HEK293T (cell line): ENCODE results near the gene SNX24.
A peak's percentile ranks its signal among the peaks of the same experiment; 100 is the strongest.

Experiments used
- CTCF ChIA-PET: fragments of 350-600 bp; formaldehyde crosslinking; extraction: SDS; loops from one replicate; lab custom pipeline; 2021; ENCODE audit warnings: antibody characterized with exemption, inconsistent platforms; lab: Yijun Ruan, JAX
- POLR2A ChIA-PET: fragments of 350-600 bp; formaldehyde crosslinking; extraction: SDS; loops from one replicate; lab custom pipeline; 2020; ENCODE audit warnings: antibody characterized with exemption, inconsistent platforms; lab: Yijun Ruan, JAX
- DNase-seq: peaks from one replicate; pipeline ENCODE4 v3.0.0; 2012; ENCODE audit warnings: mixed read lengths; ENCODE audit errors: extremely low spot score
- ARNT ChIP-seq: fragments of 450-650 bp; IDR thresholded peaks from 2 replicates; pipeline ENCODE4 v1.6.1; 2017; ENCODE audit warnings: mild to moderate bottlenecking
- BHLHE40 ChIP-seq: fragments of 450-650 bp; IDR thresholded peaks from 2 replicates; pipeline ENCODE4 v1.6.1; 2016; ENCODE audit warnings: mild to moderate bottlenecking, moderate library complexity, borderline replicate concordance
- CTBP1 ChIP-seq: fragments of 450-650 bp; IDR thresholded peaks from 2 replicates; pipeline ENCODE4 v1.6.1; 2016; ENCODE audit warnings: borderline replicate concordance
- ELF4 ChIP-seq: fragments of 450-650 bp; IDR thresholded peaks from 2 replicates; pipeline ENCODE4 v1.6.1; 2017; ENCODE audit warnings: antibody characterized with exemption
- FOXA1 ChIP-seq: fragments of 450-650 bp; IDR thresholded peaks from 2 replicates; pipeline ENCODE4 v1.6.1; 2016; ENCODE audit warnings: mild to moderate bottlenecking
- FOXK2 ChIP-seq: fragments of 450-650 bp; IDR thresholded peaks from 2 replicates; pipeline ENCODE4 v1.6.1; 2016; ENCODE audit warnings: mild to moderate bottlenecking
- FOXM1 ChIP-seq: fragments of 450-650 bp; IDR thresholded peaks from 2 replicates; pipeline ENCODE4 v1.6.1; 2017; ENCODE audit warnings: mild to moderate bottlenecking, borderline replicate concordance
- HDGF ChIP-seq: fragments of 450-650 bp; IDR thresholded peaks from 2 replicates; pipeline ENCODE4 v1.6.1; 2017; ENCODE audit warnings: antibody characterized with exemption, borderline replicate concordance
- L3MBTL2 ChIP-seq: fragments of 450-650 bp; conservative IDR thresholded peaks from 2 replicates; pipeline ENCODE4 v1.6.1; 2016; ENCODE audit warnings: mild to moderate bottlenecking
- LEF1 ChIP-seq: fragments of 450-650 bp; IDR thresholded peaks from 2 replicates; pipeline ENCODE4 v1.6.1; 2017; ENCODE audit warnings: mild to moderate bottlenecking, borderline replicate concordance
- NFRKB ChIP-seq: fragments of 450-650 bp; IDR thresholded peaks from 2 replicates; pipeline ENCODE4 v1.6.1; 2016; ENCODE audit warnings: mild to moderate bottlenecking, moderate library complexity
- SP1 ChIP-seq: fragments of 450-650 bp; IDR thresholded peaks from 2 replicates; pipeline ENCODE4 v1.6.1; 2017
- SUZ12 ChIP-seq: fragments of 450-650 bp; IDR thresholded peaks from 2 replicates; pipeline ENCODE4 v1.6.1; 2016; ENCODE audit warnings: mild to moderate bottlenecking
- ZNF384 ChIP-seq: fragments of 450-650 bp; IDR thresholded peaks from 2 replicates; pipeline ENCODE4 v1.6.1; 2016
- TF ChIP-seq, protein P1 (sequence below): fragments of 450-650 bp; IDR thresholded peaks from 2 replicates; pipeline ENCODE4 v1.6.1; 2016

SNX24 gene

DNA sequence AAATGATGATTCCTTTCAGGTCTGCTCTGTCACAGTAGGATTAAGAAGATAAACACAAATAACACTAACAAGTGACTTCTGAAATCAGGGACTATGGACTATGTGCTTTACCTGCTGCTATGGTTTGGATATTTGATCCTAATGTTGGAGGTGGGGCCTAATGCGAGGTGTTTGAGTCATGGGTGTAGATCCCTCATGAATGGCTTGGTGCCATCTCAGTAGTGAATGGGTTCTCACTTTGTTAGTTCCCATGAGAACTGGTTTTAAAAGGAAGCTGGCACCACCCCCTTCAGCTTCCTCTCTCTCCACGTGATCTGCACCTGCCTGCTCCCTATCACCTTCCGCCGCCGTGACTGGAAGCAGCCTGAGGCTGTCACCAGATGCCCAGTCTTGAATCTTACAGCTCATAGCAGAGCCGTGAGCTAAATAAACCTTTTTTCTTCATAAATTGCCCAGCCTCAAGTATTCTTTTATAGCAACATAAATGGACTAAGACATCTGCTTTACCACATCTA, 187.8 kb downstream of the SNX24 start:
- no peak for DNase-seq
- ChIA-PET POLR2A (no interaction called here), CTCF (no interaction called here)
- no peak for TF ChIP-seq ARNT
- no peak for TF ChIP-seq FOXK2
- TF ChIP-seq, protein P1, sequence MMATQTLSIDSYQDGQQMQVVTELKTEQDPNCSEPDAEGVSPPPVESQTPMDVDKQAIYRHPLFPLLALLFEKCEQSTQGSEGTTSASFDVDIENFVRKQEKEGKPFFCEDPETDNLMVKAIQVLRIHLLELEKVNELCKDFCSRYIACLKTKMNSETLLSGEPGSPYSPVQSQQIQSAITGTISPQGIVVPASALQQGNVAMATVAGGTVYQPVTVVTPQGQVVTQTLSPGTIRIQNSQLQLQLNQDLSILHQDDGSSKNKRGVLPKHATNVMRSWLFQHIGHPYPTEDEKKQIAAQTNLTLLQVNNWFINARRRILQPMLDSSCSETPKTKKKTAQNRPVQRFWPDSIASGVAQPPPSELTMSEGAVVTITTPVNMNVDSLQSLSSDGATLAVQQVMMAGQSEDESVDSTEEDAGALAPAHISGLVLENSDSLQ: no peak
- TF ChIP-seq SP1: no peak
- no peak for TF ChIP-seq HDGF
- TF ChIP-seq ZNF384: no peak

DNA sequence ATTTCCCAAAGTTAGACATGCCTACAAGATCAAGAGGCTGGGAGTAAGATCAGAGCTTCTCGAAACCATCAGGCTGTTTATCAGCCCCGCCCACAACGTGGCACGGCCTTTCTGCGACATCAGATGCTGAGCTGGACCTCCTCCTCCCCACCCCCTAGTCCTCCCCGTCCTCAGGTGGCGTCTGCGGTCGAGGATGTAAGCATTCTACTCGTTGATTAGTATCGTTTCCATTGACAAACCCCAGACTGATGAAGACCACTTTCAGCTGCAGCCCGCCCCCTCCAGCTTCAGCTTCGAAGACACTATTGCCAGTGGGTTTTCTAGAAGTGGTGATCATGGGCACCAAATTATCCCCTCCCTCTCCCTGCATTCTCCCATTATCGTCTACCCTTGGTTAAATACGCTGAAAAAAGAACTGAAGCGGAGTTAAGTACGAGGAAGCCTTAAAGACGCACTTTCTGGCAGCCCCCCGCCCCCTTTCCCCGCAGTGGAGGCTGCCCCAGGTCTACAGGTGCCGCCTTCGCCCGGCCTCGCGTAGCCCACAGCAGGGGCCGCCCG, 190.0 kb downstream of the SNX24 start:
- DNase-seq: peak; percentile 54
- ChIA-PET CTCF (no interaction called here), POLR2A (interaction anchor here (0.9 to 1.4 kb wide), 6 partner anchors 10 to 476 kb away, joined by 3 to 9 read pairs (median 3); partner anchors contain the start of genes PRDM6 and SNX24)
- TF ChIP-seq NFRKB (no peak), L3MBTL2 (no peak), BHLHE40 (no peak), SP1 (no peak), CTBP1 (no peak), LEF1 (no peak), FOXM1 (no peak), SUZ12 (no peak), FOXK2 (no peak), ARNT (no peak), FOXA1 (no peak)
- TF ChIP-seq, protein P1: no peak

DNA sequence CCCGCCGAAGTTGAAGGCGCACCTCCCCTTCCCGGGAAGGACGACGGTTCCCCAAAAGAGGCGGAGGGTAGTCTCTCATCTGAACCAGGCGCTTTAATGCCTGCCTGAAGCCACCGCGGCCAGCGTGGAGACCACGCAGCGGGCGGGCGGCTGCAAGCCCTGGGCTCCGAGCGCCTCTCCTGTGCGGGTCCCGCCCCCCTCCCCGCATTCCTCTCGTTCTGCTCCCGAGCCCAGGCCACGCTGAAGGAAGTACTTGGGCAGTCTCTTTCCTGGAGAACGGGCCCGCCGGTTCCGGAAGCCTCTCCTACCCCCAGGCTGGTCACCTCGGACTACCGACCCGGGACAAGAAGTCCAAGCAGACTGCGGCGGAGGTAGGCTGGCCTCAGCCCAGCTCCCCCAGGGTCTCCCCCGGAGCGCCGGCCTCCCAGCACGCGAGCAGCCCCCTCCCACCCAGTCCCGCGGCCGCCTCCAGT, 190.5 kb downstream of the SNX24 start:
- peak; percentile 59 for DNase-seq
- TF ChIP-seq, protein P1: no peak
- no peak for TF ChIP-seq FOXM1
- peak; percentile 57 for TF ChIP-seq L3MBTL2
- TF ChIP-seq SP1: no peak
- POLR2A ChIA-PET: interaction anchor here (1.0 to 1.4 kb wide), 3 partner anchors 53 to 476 kb away, joined by 3 to 9 read pairs (median 3); partner anchors contain the start of genes PRDM6 and SNX24
- CTCF ChIA-PET: no interaction called here

DNA sequence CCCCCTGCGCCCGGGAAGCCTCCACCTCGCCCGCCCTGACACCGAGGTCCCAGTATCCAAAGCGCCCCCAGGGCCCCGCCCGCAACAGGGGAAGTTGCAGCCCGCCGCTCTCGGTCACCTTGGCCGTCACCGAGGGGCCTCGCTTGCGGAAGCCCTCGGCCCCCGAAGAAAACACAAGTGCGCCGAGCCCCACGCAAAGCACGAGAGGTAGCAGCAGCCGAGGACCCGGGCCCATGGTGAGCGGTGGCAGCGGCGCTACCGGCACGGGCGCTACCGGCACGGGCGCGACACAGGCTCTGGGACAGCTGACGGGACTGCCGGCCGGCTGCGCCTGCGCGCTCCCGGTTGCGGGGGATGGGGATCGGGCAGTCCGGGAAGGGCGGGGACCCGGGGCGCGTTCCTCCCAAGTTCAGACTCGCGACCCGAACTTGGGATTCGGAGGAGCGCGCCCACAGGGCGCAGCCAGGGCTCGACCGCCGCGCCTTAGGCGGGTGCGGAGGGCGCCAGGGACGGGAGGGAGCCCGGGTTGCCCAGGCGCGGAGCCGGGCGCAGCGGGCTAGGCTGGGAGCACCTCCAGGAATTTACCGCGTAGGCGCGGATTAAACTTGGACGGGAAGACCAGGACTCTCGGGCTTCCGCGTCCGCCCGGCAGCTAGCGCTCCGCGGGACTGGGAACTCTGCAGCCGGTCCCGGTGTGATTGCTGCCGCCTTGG, 191.1 kb downstream of the SNX24 start, which contains the start of gene PPIC:
Gene PPIC, minus strand, starts transcription at position 335 of the 713 bp plus-strand sequence. Its CDS starts 100 bp downstream, at position 235.
- ChIA-PET CTCF (no interaction called here), POLR2A (interaction anchor here (1.0 to 1.3 kb wide), 2 partner anchors 46 to 475 kb away, joined by 3 read pairs; no protein-coding TSS in a partner anchor)
- DNase-seq: peak; percentile 89
- TF ChIP-seq FOXA1 (no peak), SUZ12 (no peak), NFRKB (no peak), ELF4 (no peak), L3MBTL2 (no peak), SP1 (no peak), ARNT (no peak)

DNA sequence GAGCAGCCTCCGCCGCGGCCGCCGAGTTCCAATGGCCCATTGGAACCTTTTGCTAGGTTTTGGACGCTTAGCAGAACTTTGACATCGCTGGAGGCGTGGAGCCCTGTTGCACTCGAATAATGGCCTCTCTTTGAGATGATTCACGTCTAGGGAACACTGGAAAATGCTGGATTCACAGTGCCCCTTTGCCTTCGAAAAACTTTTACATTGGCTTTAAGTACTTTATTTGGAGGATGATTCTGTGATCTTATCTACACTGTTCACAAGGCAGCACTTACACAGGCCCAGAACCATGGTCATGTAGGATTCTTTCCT, 191.6 kb downstream of the SNX24 start:
- 0 out of 2 replicates have a peak, but pooled peaks have one; percentile 24 for TF ChIP-seq L3MBTL2
- TF ChIP-seq, protein P1: no peak
- CTCF ChIA-PET: no interaction called here
- POLR2A ChIA-PET: interaction anchor here (1.3 kb wide), 1 partner anchor 45 kb away, joined by 3 read pairs; no protein-coding TSS in a partner anchor
- no peak for DNase-seq

DNA sequence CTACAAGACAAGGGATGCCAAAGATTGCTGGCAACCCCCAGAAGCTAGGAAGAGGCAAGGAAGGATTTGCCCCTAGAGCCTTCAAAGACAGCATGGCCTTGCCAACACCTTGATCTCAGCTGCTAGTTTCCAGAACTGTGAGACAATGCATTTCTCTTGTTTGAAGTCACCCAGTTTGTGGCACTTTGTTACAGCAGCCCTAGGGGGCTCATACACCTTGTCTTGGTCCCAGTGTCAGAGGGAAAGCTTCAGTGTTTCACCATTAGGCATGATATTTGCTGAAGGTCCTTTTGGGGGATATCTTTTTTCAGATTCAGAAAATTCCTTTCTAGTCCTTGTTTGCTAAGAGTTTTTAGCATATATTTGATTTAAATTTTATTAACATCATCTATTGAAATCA, 194.3 kb downstream of the SNX24 start:
- DNase-seq: no peak
- POLR2A ChIA-PET: no interaction called here
- TF ChIP-seq ARNT (no peak), FOXK2 (no peak), L3MBTL2 (no peak), ZNF384 (no peak)
- TF ChIP-seq, protein P1: no peak
- CTCF ChIA-PET: interaction anchor here (0.6 kb wide), 1 partner anchor 176 kb away, joined by 3 read pairs; no protein-coding TSS in a partner anchor
